ENCODE results near the gene DCTN1.
A peak's percentile ranks its signal among the peaks of the same experiment; 100 is the strongest.

DCTN1 gene

GRCh38 chr2:74374509-74375205 is 5.5 kb downstream of the DCTN1 start:
- TF ChIP-seq, protein P1, sequence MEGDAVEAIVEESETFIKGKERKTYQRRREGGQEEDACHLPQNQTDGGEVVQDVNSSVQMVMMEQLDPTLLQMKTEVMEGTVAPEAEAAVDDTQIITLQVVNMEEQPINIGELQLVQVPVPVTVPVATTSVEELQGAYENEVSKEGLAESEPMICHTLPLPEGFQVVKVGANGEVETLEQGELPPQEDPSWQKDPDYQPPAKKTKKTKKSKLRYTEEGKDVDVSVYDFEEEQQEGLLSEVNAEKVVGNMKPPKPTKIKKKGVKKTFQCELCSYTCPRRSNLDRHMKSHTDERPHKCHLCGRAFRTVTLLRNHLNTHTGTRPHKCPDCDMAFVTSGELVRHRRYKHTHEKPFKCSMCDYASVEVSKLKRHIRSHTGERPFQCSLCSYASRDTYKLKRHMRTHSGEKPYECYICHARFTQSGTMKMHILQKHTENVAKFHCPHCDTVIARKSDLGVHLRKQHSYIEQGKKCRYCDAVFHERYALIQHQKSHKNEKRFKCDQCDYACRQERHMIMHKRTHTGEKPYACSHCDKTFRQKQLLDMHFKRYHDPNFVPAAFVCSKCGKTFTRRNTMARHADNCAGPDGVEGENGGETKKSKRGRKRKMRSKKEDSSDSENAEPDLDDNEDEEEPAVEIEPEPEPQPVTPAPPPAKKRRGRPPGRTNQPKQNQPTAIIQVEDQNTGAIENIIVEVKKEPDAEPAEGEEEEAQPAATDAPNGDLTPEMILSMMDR (IDR thresholded peaks at IDR 0.05; ENCODE audit: low read depth, low read length, missing control alignments), result no peak
- peak; percentile 48 for DNase-seq (ENCODE audit: low read depth)
- H3K4me3 ChIP-seq (ENCODE audit: low read depth, low read length), result peak overlapping the region; percentile 37
- in situ Hi-C loops (cut with HindIII; ENCODE audit: low sequenced_read_pairs), result no loop called here

- in situ Hi-C loops (cut with HindIII; ENCODE audit: low sequenced_read_pairs), result no loop called here
- H3K4me3 ChIP-seq (ENCODE audit: low read depth, low read length), result peak overlapping the region; percentile 37
- DNase-seq (ENCODE audit: low read depth), result no peak
- TF ChIP-seq, protein P1 (IDR thresholded peaks at IDR 0.05; ENCODE audit: low read depth, low read length, missing control alignments), result no peak
Observed at GRCh38 chr2:74373985-74374384, 6.1 kb downstream of the DCTN1 start.

- in situ Hi-C loops (cut with HindIII; ENCODE audit: low sequenced_read_pairs), result no loop called here
- no peak for DNase-seq (ENCODE audit: low read depth)
- TF ChIP-seq, protein P1 (IDR thresholded peaks at IDR 0.05; ENCODE audit: low read depth, low read length, missing control alignments), result no peak
- H3K4me3 ChIP-seq (ENCODE audit: low read depth, low read length), result no peak overlapping the region
Observed at GRCh38 chr2:74373221-74373676, 6.9 kb downstream of the DCTN1 start.

DNA sequence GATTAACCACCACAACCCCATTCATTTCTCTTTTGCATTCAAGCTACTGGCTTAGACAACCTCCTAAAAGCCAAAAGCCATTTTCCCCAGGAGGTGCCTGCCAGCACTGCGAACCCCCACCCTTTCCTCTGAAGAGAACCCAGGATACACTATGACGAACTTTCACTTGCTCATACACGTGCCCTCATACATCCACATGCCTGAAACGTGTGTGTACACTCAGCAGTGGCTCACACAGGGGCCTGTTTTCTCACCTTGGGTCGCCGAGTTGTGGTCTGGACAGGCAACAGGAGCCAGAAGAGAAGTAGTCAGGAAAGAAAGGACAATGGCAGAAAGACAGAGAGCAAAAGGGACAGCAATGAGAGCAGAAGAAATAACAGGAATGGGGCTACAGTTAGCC is 7.4 kb downstream of the DCTN1 start:
- in situ Hi-C loops (cut with HindIII; ENCODE audit: low sequenced_read_pairs), result no loop called here

GRCh38 chr2:74371421-74371820 is 8.7 kb downstream of the DCTN1 start:
- in situ Hi-C loops (cut with HindIII; ENCODE audit: low sequenced_read_pairs), result no loop called here
- TF ChIP-seq, protein P1 (IDR thresholded peaks at IDR 0.05; ENCODE audit: low read depth, low read length, missing control alignments), result no peak
- DNase-seq (ENCODE audit: low read depth), result no peak
- H3K4me3 ChIP-seq (ENCODE audit: low read depth, low read length), result no peak overlapping the region

More for the DNA sequence above, 7.4 kb downstream of the DCTN1 start:
- no peak overlapping the region for H3K4me3 ChIP-seq (ENCODE audit: low read depth, low read length)
- TF ChIP-seq, protein P1 (IDR thresholded peaks at IDR 0.05; ENCODE audit: low read depth, low read length, missing control alignments), result no peak
- DNase-seq (ENCODE audit: low read depth), result no peak

- TF ChIP-seq, protein P1 (IDR thresholded peaks at IDR 0.05; ENCODE audit: low read depth, low read length, missing control alignments), result no peak
- in situ Hi-C loops (cut with HindIII; ENCODE audit: low sequenced_read_pairs), result no loop called here
- no peak overlapping the region for H3K4me3 ChIP-seq (ENCODE audit: low read depth, low read length)
- no peak for DNase-seq (ENCODE audit: low read depth)
Observed at GRCh38 chr2:74369976-74370375, 10.1 kb downstream of the DCTN1 start.
